Fibroblast of lung (primary cell): Measurements from ENCODE around the gene SRP19. TPM values are rescaled to one million over a fixed set of nuclear protein-coding genes. Genes with fewer than 3 reads are reported as not detected.
"Not testable (repeated sequence)": the region's sequence is repeated elsewhere in the genome, so short reads cannot be mapped to it uniquely, and the experiment has no call there.

Experiments
- DNase-seq, 2 donors: peaks; one replicate each; pipeline versions ENCODE4 v3.0.0 to v3.0.0-alpha.2; 2010; ENCODE audit warnings: low read depth in 2 of 2
- H2AFZ ChIP-seq: 2 replicates; pipeline ENCODE4 v1.5.1; 2012; ENCODE audit warnings: low read length, control low read depth, inconsistent platforms
- H3K27ac ChIP-seq: 2 replicates; pipeline ENCODE4 v1.5.1; 2011; ENCODE audit warnings: low read length, control low read depth; ENCODE audit not compliant: insufficient read depth
- H3K27me3 ChIP-seq: 2 replicates; pipeline ENCODE4 v1.5.1; 2011; ENCODE audit warnings: mild to moderate bottlenecking, low read length; ENCODE audit not compliant: control insufficient read depth, insufficient read depth
- H3K36me3 ChIP-seq: 2 replicates; pipeline ENCODE4 v1.5.1; 2011; ENCODE audit warnings: low read length; ENCODE audit not compliant: control insufficient read depth, insufficient read depth
- H3K4me1 ChIP-seq: 2 replicates; pipeline ENCODE4 v1.5.1; 2011; ENCODE audit warnings: low read length; ENCODE audit not compliant: control insufficient read depth, insufficient read depth; ENCODE audit errors: extremely low read depth
- H3K4me2 ChIP-seq: 2 replicates; pipeline ENCODE4 v1.5.1; 2011; ENCODE audit warnings: low read length, control low read depth; ENCODE audit not compliant: insufficient read depth; ENCODE audit errors: extremely low read depth
- H3K4me3 ChIP-seq, 4 experiments: fragments of 200-600 bp in 1 of 4; sonication (generic) in 1 of 4; replicated peaks in 1 of 4; 2 replicates each; pipeline ENCODE4 v1.5.1; 2011 to 2016; ENCODE audit warnings: low read length in 4 of 4, low read depth in 3 of 4, mild to moderate bottlenecking in 3 of 4, control low read depth in 2 of 4, inconsistent platforms in 1 of 4, mixed read lengths in 1 of 4; ENCODE audit not compliant: insufficient read depth in 1 of 4; ENCODE audit errors: control extremely low read depth in 1 of 4
- H3K79me2 ChIP-seq: 2 replicates; pipeline ENCODE4 v1.5.1; 2012; ENCODE audit warnings: mild to moderate bottlenecking, low read length, inconsistent platforms; ENCODE audit not compliant: control insufficient read depth, insufficient read depth
- H3K9ac ChIP-seq: 2 replicates; pipeline ENCODE4 v1.5.1; 2011; ENCODE audit warnings: mild to moderate bottlenecking, low read length, control low read depth; ENCODE audit not compliant: insufficient read depth
- H3K9me3 ChIP-seq: 2 replicates; pipeline ENCODE4 v1.5.1; 2012; ENCODE audit warnings: low read depth, low read length; ENCODE audit not compliant: control insufficient read depth, insufficient read depth
- H4K20me1 ChIP-seq: 2 replicates; pipeline ENCODE4 v1.5.1; 2011; ENCODE audit warnings: low read length; ENCODE audit not compliant: control insufficient read depth, insufficient read depth; ENCODE audit errors: extremely low read depth
- EZH2 ChIP-seq: IDR thresholded peaks from 2 replicates; pipeline ENCODE4 v1.5.1; 2012; ENCODE audit warnings: low read length, control low read depth, mild to moderate bottlenecking; ENCODE audit errors: missing control alignments
- polyA plus RNA-seq, 2 donors: library from polyadenylated mRNA; depleted of rRNA in 1 of 2; stranded (reverse) in 1 of 2; unstranded in 1 of 2; fragments of >200 nt; gene quantifications; 2 replicates each; pipeline ENCODE4 v1.2.1, GENCODE V29; 2011 to 2012; ENCODE audit warnings: missing spikeins in 1 of 2
- total RNA-seq: library from RNA; depleted of rRNA; stranded (reverse); fragments of >200 nt; gene quantifications from 2 replicates; pipeline ENCODE4 v1.2.1, GENCODE V29; 2014
- TF ChIP-seq, protein P1 (sequence below), 2 donors: IDR thresholded peaks in 1 of 2; conservative IDR thresholded peaks in 1 of 2; 1 replicate in 1 of 2; 2 replicates in 1 of 2; pipeline ENCODE4 v1.5.1; 2011 to 2012; ENCODE audit warnings: low read length in 2 of 2, control low read depth in 1 of 2, inconsistent platforms in 1 of 2, low read depth in 1 of 2, mild to moderate bottlenecking in 1 of 2

The SRP19 gene
- total and polyA plus RNA-seq, 2 donors (not counting 1 experiment from before 2014, with no cell fraction given) = 58.5 to 118 TPM

DNA sequence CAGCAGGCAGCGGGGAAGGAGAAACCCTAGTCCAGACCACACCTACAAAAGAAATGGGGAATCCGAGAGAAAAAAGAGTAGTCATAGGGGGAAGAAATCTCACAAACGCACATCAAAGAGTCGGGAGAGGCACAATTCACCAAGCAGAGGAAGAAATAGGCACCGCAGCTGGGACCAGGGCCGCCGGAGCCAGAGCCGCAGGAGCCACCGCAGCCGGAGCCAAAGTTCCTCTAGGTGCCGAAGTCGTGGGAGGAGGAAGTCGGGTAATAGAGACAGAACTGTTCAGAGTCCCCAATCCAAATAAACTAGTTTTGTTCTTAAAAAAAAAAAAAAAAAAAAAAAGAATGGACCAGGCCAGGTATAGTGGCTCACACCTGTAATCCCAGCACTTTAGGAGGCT lies 31.7 kb downstream of the SRP19 start:
- Histone ChIP-seq H3K27me3 (no peaks in the 10 kb centered on the region), H3K9me3 (no peaks in the 10 kb centered on the region), H2AFZ (no peak overlapping the region), H3K79me2 (peaks cover 2% of the 10 kb centered on the region), H3K4me1 (no peaks in the 10 kb centered on the region), H3K4me3 (no peak overlapping the region), H4K20me1 (no peaks in the 10 kb centered on the region), H3K9ac (no peak overlapping the region), H3K36me3 (peaks cover 2% of the 10 kb centered on the region), H3K27ac (no peak overlapping the region), H3K4me2 (no peak overlapping the region)
- TF ChIP-seq EZH2 = no peak
- TF ChIP-seq, protein P1, sequence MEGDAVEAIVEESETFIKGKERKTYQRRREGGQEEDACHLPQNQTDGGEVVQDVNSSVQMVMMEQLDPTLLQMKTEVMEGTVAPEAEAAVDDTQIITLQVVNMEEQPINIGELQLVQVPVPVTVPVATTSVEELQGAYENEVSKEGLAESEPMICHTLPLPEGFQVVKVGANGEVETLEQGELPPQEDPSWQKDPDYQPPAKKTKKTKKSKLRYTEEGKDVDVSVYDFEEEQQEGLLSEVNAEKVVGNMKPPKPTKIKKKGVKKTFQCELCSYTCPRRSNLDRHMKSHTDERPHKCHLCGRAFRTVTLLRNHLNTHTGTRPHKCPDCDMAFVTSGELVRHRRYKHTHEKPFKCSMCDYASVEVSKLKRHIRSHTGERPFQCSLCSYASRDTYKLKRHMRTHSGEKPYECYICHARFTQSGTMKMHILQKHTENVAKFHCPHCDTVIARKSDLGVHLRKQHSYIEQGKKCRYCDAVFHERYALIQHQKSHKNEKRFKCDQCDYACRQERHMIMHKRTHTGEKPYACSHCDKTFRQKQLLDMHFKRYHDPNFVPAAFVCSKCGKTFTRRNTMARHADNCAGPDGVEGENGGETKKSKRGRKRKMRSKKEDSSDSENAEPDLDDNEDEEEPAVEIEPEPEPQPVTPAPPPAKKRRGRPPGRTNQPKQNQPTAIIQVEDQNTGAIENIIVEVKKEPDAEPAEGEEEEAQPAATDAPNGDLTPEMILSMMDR (conservative IDR thresholded peaks at IDR 0.05 in 1 of 2, IDR thresholded peaks at IDR 0.05 in 1 of 2; ENCODE audit: low read depth in 1 of 2, low read length in 2 of 2) = no peak
- no peak for DNase-seq

- peaks cover 2% of the 10 kb centered on the region for H3K36me3 ChIP-seq
These were observed 34.6 kb downstream of the SRP19 start for GRCh38 chr5:112895682-112896081.

DNA sequence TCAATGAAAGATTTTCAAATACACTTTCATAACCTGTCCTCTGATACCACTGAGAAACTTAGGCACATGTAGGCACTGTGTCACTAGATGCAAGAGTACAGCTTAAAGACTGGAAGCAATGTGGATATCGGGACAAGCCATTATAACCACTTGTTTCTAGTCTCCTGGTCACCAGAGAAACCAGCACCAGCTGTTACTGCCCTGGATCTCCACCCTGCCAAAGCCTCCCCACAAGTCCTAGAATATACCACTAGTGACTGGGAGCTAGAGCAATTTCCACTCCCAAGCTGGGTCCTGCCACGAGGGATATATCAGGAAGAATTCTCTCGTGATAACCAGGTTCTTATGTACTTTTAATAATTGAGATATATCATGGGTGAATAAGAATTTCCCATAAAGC lies 41.5 kb downstream of the SRP19 start:
- H2AFZ ChIP-seq = no peak overlapping the region
- no peaks in the 10 kb centered on the region for H3K27me3 ChIP-seq
- TF ChIP-seq, protein P1 (conservative IDR thresholded peaks at IDR 0.05 in 1 of 2, IDR thresholded peaks at IDR 0.05 in 1 of 2; ENCODE audit: low read depth in 1 of 2, low read length in 2 of 2) = no peak
- TF ChIP-seq EZH2 = no peak
- H3K27ac ChIP-seq = no peak overlapping the region
- H3K4me3 ChIP-seq = no peak overlapping the region
- no peaks in the 10 kb centered on the region for H3K9me3 ChIP-seq
- H3K36me3 ChIP-seq = peaks cover 3% of the 10 kb centered on the region
- no peak overlapping the region for H3K4me2 ChIP-seq
- peaks cover 1% of the 10 kb centered on the region for H3K79me2 ChIP-seq
- no peak for DNase-seq
- no peak overlapping the region for H3K9ac ChIP-seq
- no peaks in the 10 kb centered on the region for H3K4me1 ChIP-seq
- H4K20me1 ChIP-seq = no peaks in the 10 kb centered on the region

More at GRCh38 chr5:112895682-112896081, 34.6 kb downstream of the SRP19 start:
- Histone ChIP-seq H3K27me3 (no peaks in the 10 kb centered on the region), H4K20me1 (no peaks in the 10 kb centered on the region), H3K27ac (no peak overlapping the region), H3K9ac (no peak overlapping the region), H2AFZ (no peak overlapping the region), H3K9me3 (no peaks in the 10 kb centered on the region), H3K4me2 (no peak overlapping the region), H3K4me1 (no peaks in the 10 kb centered on the region), H3K79me2 (no peaks in the 10 kb centered on the region), H3K4me3 (no peak overlapping the region)
- DNase-seq = no peak
- TF ChIP-seq, protein P1 (conservative IDR thresholded peaks at IDR 0.05 in 1 of 2, IDR thresholded peaks at IDR 0.05 in 1 of 2; ENCODE audit: low read depth in 1 of 2, low read length in 2 of 2) = no peak
- no peak for TF ChIP-seq EZH2

GRCh38 chr5:112904996-112905395 lies 43.9 kb downstream of the SRP19 start:
- H3K4me1 ChIP-seq, H3K4me3 ChIP-seq, H3K4me2 ChIP-seq, H4K20me1 ChIP-seq, H3K27ac ChIP-seq, H3K27me3 ChIP-seq, H2AFZ ChIP-seq, H3K9ac ChIP-seq, H3K79me2 ChIP-seq, H3K36me3 ChIP-seq, H3K9me3 ChIP-seq, DNase-seq: not testable (repeated sequence)
